GM10847 (cell line): Measurements from ENCODE around the gene LCOR.

Source experiments
- POLR2A ChIP-seq: IDR thresholded peaks from 2 replicates; pipeline ENCODE4 v1.6.1; 2011; ENCODE audit not compliant: insufficient read length; ENCODE audit errors: extremely low read depth

The LCOR gene

GRCh38 chr10:96951954-96952353 lies 119.9 kb downstream of the LCOR start:
- no peak for TF ChIP-seq POLR2A

GRCh38 chr10:96955794-96956193 lies 123.7 kb downstream of the LCOR start:
- TF ChIP-seq POLR2A = no peak

- no peak for TF ChIP-seq POLR2A
Measured at GRCh38 chr10:96958071-96958470, 126.0 kb downstream of the LCOR start.

- no peak for TF ChIP-seq POLR2A
Measured at GRCh38 chr10:96959733-96960132, 127.6 kb downstream of the LCOR start.

GRCh38 chr10:96960872-96961271 lies 128.8 kb downstream of the LCOR start:
- no peak for TF ChIP-seq POLR2A

GRCh38 chr10:96964131-96964530 lies 132.0 kb downstream of the LCOR start:
- TF ChIP-seq POLR2A = no peak

- no peak for TF ChIP-seq POLR2A
Measured at GRCh38 chr10:96967847-96968246, 135.7 kb downstream of the LCOR start.

GRCh38 chr10:96968682-96969423 lies 136.8 kb downstream of the LCOR start:
- no peak for TF ChIP-seq POLR2A

- no peak for TF ChIP-seq POLR2A
Measured at GRCh38 chr10:96971324-96971723, 139.2 kb downstream of the LCOR start.

- TF ChIP-seq POLR2A = no peak
Measured at GRCh38 chr10:96972264-96972663, 140.2 kb downstream of the LCOR start.

- TF ChIP-seq POLR2A = no peak
Measured at GRCh38 chr10:96973809-96974747, 142.0 kb downstream of the LCOR start.

GRCh38 chr10:96975136-96975535 lies 143.0 kb downstream of the LCOR start:
- no peak for TF ChIP-seq POLR2A

GRCh38 chr10:96978621-96979154 lies 146.6 kb downstream of the LCOR start:
- TF ChIP-seq POLR2A = no peak

GRCh38 chr10:96982149-96982930 lies 150.2 kb downstream of the LCOR start:
- TF ChIP-seq POLR2A = no peak

- no peak for TF ChIP-seq POLR2A
Measured at GRCh38 chr10:96984541-96985131, 152.5 kb downstream of the LCOR start.
